Upper lobe of right lung (tissue), 1 donor: Measurements from ENCODE around the gene EMP2. TPM values are rescaled to one million over a fixed set of nuclear protein-coding genes. Genes with fewer than 3 reads are reported as not detected.

Source experiments
- ATAC-seq: fragments of 200-7000 bp; cut with Tn5 transposase; one replicate; pipeline ENCODE4 v1.9.1; 2020; ENCODE audit warnings: mild to moderate bottlenecking, moderate library complexity
- DNase-seq: peaks from one replicate; pipeline ENCODE4 v3.0.0-alpha.2; 2020
- H3K27ac ChIP-seq: fragments of 200-600 bp; one replicate; pipeline ENCODE4 v1.8.0; 2022
- H3K27me3 ChIP-seq: fragments of 200-600 bp; one replicate; pipeline ENCODE4 v1.8.0; 2022; ENCODE audit warnings: mild to moderate bottlenecking
- H3K36me3 ChIP-seq: fragments of 200-600 bp; one replicate; pipeline ENCODE4 v1.8.0; 2022
- H3K4me1 ChIP-seq: fragments of 200-600 bp; one replicate; pipeline ENCODE4 v1.8.0; 2022
- H3K4me3 ChIP-seq: fragments of 200-600 bp; one replicate; pipeline ENCODE4 v1.8.0; 2022; ENCODE audit warnings: mild to moderate bottlenecking
- H3K9me3 ChIP-seq: fragments of 200-600 bp; one replicate; pipeline ENCODE4 v1.8.0; 2022
- intact Hi-C: fragments of 100-400 bp; cut with DNase I; formaldehyde crosslinking; loops from one replicate; pipeline ENCODE4 v1.11.0; 2022
- total RNA-seq: library from RNA; stranded (reverse); fragmentation: NEBNext Ultra II Directional; extraction: Animal tissue kit (Norgen Biotek cat#: 25700); gene quantifications from one replicate; pipeline ENCODE4 v1.2.1, GENCODE V29; 2021
- TF ChIP-seq, protein P1 (sequence below): fragments of 200-600 bp; IDR thresholded peaks from one replicate; pipeline ENCODE4 v1.8.0; 2022; ENCODE audit warnings: antibody characterized with exemption
- donor health status: DM: no; HTN: yes; CAD: no; lungs with severe emphysema.

The EMP2 gene
- total RNA-seq, 1 donor from 2014 or later, result 726 TPM

DNA sequence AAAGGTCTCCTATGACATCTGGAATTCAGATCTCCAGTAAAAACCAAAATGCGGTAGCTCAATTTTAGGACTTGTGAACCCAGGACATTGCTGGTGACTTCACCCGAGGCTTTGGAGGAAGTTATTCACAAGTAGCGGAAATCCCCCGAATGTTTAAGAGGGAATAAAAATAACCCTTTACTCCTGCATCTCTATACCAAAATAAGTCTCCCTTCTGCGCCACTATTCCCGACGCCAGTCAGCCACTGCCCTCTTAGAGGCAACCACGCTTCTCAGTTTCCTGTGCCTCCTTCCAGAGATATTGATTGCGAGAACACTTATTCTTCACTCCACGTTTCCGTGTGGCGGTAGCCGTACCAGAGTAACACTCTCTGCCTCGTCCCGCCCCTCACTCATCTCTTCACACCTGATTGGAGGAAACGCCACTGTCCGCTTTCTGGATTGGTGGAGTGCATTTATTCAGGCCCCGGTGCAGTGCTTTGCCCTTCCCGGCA, 27.4 kb downstream of the EMP2 start:
- Histone ChIP-seq H3K4me3 (peak overlapping the region; percentile 25), H3K36me3 (no peaks in the 10 kb centered on the region), H3K9me3 (peaks cover 12% of the 10 kb centered on the region), H3K27me3 (no peaks in the 10 kb centered on the region), H3K27ac (no peak overlapping the region), H3K4me1 (peaks cover 31% of the 10 kb centered on the region)
- intact Hi-C loops, result no loop called here
- DNase-seq (peak; percentile 68), ATAC-seq (peak; percentile 91)
- TF ChIP-seq, protein P1, sequence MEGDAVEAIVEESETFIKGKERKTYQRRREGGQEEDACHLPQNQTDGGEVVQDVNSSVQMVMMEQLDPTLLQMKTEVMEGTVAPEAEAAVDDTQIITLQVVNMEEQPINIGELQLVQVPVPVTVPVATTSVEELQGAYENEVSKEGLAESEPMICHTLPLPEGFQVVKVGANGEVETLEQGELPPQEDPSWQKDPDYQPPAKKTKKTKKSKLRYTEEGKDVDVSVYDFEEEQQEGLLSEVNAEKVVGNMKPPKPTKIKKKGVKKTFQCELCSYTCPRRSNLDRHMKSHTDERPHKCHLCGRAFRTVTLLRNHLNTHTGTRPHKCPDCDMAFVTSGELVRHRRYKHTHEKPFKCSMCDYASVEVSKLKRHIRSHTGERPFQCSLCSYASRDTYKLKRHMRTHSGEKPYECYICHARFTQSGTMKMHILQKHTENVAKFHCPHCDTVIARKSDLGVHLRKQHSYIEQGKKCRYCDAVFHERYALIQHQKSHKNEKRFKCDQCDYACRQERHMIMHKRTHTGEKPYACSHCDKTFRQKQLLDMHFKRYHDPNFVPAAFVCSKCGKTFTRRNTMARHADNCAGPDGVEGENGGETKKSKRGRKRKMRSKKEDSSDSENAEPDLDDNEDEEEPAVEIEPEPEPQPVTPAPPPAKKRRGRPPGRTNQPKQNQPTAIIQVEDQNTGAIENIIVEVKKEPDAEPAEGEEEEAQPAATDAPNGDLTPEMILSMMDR, result no peak

DNA sequence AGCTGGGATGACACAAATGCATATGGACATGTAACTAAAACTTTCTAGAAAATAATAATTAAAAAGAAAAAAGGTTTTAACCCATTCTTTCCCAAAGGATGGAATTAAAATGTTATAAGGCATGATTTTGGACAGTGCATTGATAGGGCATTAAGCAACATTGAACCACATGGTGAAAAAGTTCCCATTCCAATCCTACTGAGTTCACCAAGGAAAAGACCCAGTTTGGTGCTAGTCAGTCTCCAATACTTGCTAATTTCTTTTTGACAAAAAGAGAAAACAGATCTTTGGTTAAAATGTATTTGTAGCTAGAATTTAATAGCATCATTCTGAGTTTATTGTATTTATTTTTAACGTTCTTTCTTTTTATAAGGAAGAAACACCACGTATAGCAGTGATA, 28.1 kb downstream of the EMP2 start:
- H3K4me3 ChIP-seq, result no peak overlapping the region
- peaks cover 13% of the 10 kb centered on the region for H3K9me3 ChIP-seq
- H3K4me1 ChIP-seq, result peaks cover 23% of the 10 kb centered on the region
- TF ChIP-seq, protein P1, result no peak
- intact Hi-C loops, result no loop called here
- ATAC-seq (no peak), DNase-seq (no peak)
- no peaks in the 10 kb centered on the region for H3K27me3 ChIP-seq
- H3K27ac ChIP-seq, result no peak overlapping the region
- H3K36me3 ChIP-seq, result peaks cover 8% of the 10 kb centered on the region

DNA sequence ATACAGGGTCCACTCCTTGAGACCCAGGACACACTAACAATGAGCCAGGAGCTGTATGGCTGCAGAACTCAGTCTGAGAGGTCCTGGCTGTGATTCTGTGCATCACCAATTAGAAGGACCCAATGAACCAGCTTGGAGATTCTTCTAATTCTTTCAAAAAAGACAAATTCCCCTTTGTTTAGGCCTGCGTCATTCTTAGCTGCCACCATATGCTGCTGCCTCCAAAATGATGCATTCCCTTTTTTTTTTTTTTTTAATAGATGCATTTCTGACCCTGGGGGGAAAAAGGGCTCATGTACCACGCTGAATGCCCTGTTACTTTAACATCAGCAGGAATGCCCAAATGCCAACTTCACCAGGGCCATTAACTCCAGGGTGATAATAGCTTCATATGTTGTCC, 28.5 kb downstream of the EMP2 start:
- no peak overlapping the region for H3K4me3 ChIP-seq
- TF ChIP-seq, protein P1, result no peak
- no peak overlapping the region for H3K27ac ChIP-seq
- DNase-seq, result no peak
- H3K9me3 ChIP-seq, result peaks cover 13% of the 10 kb centered on the region
- intact Hi-C loops, result no loop called here
- H3K4me1 ChIP-seq, result peaks cover 22% of the 10 kb centered on the region
- H3K27me3 ChIP-seq, result no peaks in the 10 kb centered on the region
- no peak for ATAC-seq
- H3K36me3 ChIP-seq, result peaks cover 12% of the 10 kb centered on the region

DNA sequence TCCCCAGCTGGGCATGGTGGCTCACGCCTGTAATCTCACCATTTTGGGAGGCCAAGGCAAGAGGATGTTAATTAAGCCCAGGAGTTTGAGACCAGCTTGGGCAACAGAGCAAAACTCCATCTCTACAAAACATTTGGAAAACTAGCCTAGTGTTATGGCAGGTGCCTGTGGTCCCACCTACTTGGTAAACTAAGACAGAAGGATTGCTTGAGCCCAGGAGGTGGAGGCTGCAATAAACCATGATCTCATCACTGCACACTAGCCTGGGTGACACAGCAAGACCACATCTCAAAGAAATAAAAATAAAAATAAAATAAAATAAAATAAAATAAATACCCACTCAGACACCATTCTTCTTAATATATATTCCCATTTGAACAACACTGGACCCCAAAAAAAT, 32.0 kb downstream of the EMP2 start:
- intact Hi-C loops, result no loop called here

DNA sequence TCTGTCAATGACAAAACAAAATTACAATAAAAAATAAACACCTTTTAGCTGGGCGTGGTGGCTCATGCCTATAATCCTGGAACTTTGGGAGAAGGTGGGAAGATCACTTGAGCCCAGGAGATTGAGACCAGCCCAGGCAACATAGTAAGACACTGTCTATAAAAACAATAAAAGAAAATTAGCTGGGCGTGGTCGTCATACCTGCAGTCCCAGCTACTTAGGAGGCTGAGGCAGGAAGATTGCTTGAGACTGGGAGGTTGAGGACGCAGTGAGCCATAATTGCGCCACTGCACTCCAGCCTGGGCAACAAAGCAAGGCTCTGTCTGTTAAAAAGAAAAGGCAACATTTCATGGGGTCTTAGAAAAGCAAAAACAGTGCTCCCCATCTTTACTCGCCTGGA, 32.7 kb downstream of the EMP2 start:
- Histone ChIP-seq H3K27ac (no peak overlapping the region), H3K27me3 (no peaks in the 10 kb centered on the region), H3K4me1 (peaks cover 6% of the 10 kb centered on the region), H3K9me3 (peaks cover 13% of the 10 kb centered on the region), H3K4me3 (no peak overlapping the region), H3K36me3 (peaks cover 48% of the 10 kb centered on the region)
- ATAC-seq (no peak), DNase-seq (no peak)
- TF ChIP-seq, protein P1, result no peak
- intact Hi-C loops, result no loop called here

More for the DNA sequence above, 32.0 kb downstream of the EMP2 start:
- TF ChIP-seq, protein P1, result no peak
- Histone ChIP-seq H3K36me3 (peaks cover 41% of the 10 kb centered on the region), H3K4me1 (peaks cover 13% of the 10 kb centered on the region), H3K27ac (no peak overlapping the region), H3K4me3 (no peak overlapping the region), H3K27me3 (no peaks in the 10 kb centered on the region), H3K9me3 (peaks cover 13% of the 10 kb centered on the region)
- no peak for DNase-seq
- no peak for ATAC-seq
